HG02943 (cell line): ENCODE data around the gene C20orf144.

Experiments
- ATAC-seq: cut with Tn5 transposase; IDR thresholded peaks from one replicate; pipeline ENCODE4 v1.9.1; 2021; ENCODE audit warnings: mild to moderate bottlenecking, low read depth, moderate library complexity; ENCODE audit not compliant: unreplicated experiment

C20orf144 gene

GRCh38 chr20:33675136-33675959 lies 13.2 kb downstream of the C20orf144 start:
- no peak for ATAC-seq

- ATAC-seq = no peak
Observed at GRCh38 chr20:33676121-33676520, 14.0 kb downstream of the C20orf144 start.

- ATAC-seq = no peak
Observed at GRCh38 chr20:33676652-33677645, 14.8 kb downstream of the C20orf144 start.

- no peak for ATAC-seq
Observed at GRCh38 chr20:33677991-33678702, 16.0 kb downstream of the C20orf144 start.

- ATAC-seq = no peak
Observed at GRCh38 chr20:33679758-33680485, 17.8 kb downstream of the C20orf144 start.

- ATAC-seq = no peak
Observed at GRCh38 chr20:33680686-33681085, 18.6 kb downstream of the C20orf144 start.

- ATAC-seq = no peak
Observed at GRCh38 chr20:33681288-33681687, 19.2 kb downstream of the C20orf144 start.

GRCh38 chr20:33681728-33682353 lies 19.7 kb downstream of the C20orf144 start:
- ATAC-seq = no peak

- ATAC-seq = no peak
Observed at GRCh38 chr20:33684533-33685327, 22.6 kb downstream of the C20orf144 start.

- ATAC-seq = peak; percentile 45
Observed at GRCh38 chr20:33685328-33686099, 23.4 kb downstream of the C20orf144 start.

GRCh38 chr20:33686100-33686983 lies 24.2 kb downstream of the C20orf144 start, which contains the start of gene E2F1:
Gene E2F1, minus strand, starts transcription at chr20:33686385. Its CDS starts 121 bp downstream, at chr20:33686264.
- ATAC-seq = peak; percentile 71

GRCh38 chr20:33686984-33687366 lies 24.8 kb downstream of the C20orf144 start:
- no peak for ATAC-seq

GRCh38 chr20:33687370-33687915 lies 25.3 kb downstream of the C20orf144 start:
- no peak for ATAC-seq

- ATAC-seq = no peak
Observed at GRCh38 chr20:33687993-33688937, 26.1 kb downstream of the C20orf144 start.

- ATAC-seq = no peak
Observed at GRCh38 chr20:33688938-33689424, 26.9 kb downstream of the C20orf144 start.
